GM13977 (cell line): ENCODE data around the gene SLC12A9.
"Not testable (repeated sequence)": the region's sequence is repeated elsewhere in the genome, so short reads cannot be mapped to it uniquely, and the experiment has no call there.

Experiments
- DNase-seq: peaks from one replicate; pipeline ENCODE4 v3.0.0; 2012; ENCODE audit warnings: low spot score
- in situ Hi-C: fragments of 300-500 bp; cut with MboI; formaldehyde crosslinking; loops from one replicate; pipeline ENCODE4 v1.12.0; 2022; ENCODE audit warnings: low sequenced_read_pairs, low pct_unique_long_range_greater_than_20kb, mixed read lengths, inconsistent platforms; ENCODE audit not compliant: unreplicated experiment
- TF ChIP-seq, protein P1 (sequence below): IDR thresholded peaks from 2 replicates; pipeline ENCODE4 v1.5.1; 2012; ENCODE audit warnings: mild to moderate bottlenecking, control low read depth; ENCODE audit not compliant: insufficient read depth; ENCODE audit errors: extremely low read depth, missing control alignments

SLC12A9 gene

DNA sequence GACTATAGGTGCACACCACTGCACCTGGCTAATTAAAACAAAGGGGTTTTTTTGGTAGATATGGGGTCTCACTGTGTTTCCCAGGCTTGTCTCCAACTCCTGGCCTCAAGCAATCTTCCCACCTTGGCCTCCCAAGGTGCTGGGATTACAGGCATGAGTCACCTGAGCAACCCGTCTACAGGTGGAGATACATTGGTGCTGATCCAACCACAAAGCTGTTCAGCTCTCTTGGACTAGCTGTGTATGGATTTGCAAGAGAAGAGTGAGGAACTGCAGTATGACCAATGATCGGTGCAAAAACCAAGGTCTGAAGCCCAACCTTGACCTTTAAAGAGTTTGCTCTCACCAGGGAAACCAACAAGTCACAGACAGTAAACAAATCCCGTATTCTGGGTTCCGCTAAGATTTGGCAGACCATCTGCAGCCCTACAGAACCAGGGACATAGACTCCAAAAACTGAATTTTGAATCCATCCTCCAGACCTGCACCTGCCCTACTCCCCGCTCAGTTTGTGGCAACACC lies 44.1 kb upstream of the SLC12A9 start:
- TF ChIP-seq, protein P1, sequence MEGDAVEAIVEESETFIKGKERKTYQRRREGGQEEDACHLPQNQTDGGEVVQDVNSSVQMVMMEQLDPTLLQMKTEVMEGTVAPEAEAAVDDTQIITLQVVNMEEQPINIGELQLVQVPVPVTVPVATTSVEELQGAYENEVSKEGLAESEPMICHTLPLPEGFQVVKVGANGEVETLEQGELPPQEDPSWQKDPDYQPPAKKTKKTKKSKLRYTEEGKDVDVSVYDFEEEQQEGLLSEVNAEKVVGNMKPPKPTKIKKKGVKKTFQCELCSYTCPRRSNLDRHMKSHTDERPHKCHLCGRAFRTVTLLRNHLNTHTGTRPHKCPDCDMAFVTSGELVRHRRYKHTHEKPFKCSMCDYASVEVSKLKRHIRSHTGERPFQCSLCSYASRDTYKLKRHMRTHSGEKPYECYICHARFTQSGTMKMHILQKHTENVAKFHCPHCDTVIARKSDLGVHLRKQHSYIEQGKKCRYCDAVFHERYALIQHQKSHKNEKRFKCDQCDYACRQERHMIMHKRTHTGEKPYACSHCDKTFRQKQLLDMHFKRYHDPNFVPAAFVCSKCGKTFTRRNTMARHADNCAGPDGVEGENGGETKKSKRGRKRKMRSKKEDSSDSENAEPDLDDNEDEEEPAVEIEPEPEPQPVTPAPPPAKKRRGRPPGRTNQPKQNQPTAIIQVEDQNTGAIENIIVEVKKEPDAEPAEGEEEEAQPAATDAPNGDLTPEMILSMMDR: no peak
- DNase-seq: no peak
- in situ Hi-C loops: no loop called here

DNA sequence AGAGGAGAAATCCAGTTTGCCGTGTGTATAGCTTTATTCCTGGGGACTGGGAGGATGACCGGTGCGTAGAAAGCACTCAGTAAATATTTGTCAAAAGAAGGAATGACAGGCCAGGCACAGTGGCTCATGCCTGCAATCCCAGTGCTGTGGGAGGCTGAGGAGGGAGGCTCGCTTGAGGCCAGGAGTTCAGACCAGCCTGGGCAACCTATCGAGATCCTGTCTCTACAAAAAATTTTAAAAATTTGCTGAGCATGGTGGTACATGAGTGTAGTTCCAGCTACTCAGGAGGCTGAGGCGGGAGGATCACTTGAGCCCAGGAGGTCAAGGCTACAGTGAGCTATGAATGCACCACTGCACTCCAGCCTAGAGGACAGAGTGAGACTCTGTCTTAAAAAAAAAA lies 41.0 kb upstream of the SLC12A9 start:
- in situ Hi-C loops: no loop called here
- TF ChIP-seq, protein P1: no peak
- DNase-seq: no peak

DNA sequence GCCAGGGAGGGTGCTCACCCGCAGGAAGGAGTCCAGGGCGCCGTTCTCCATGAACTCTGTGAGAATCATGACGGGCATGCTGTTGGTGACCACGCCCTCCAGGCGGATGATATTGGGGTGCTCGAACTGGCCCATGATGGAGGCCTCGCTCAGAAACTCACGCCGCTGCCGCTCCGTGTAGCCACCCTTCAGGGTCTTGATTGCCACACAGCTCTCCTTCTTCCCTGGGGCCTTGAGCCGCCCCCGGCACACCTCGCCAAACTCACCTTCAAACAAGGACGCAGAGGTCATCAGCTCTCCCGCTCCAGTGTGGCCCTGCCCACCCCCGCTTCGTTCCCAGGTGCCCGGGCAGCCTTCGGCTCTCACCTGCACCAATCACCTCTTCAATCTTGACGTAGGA lies 39.8 kb upstream of the SLC12A9 start:
- TF ChIP-seq, protein P1: no peak
- in situ Hi-C loops: no loop called here
- no peak for DNase-seq

DNA sequence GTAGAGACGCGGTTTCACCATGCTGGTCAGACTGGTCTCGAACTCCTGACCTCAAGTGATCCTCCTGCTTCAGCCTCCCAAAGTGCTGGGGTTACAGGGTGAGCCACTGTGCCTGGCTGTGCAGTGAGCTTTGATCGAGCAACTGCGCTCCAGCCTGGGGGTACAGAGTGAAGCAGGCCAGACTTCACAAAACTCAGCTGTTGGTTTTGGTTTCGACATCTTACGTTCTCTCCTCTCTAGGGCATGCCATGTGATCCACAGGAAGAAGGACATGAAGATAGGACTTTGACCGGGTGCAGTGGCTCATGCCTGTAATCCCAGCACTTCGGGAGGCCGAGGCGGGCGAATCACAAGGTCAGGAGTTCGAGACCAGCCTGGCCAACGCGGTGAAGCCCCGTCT lies 36.0 kb upstream of the SLC12A9 start:
- DNase-seq, in situ Hi-C loops: not testable (repeated sequence)

DNA sequence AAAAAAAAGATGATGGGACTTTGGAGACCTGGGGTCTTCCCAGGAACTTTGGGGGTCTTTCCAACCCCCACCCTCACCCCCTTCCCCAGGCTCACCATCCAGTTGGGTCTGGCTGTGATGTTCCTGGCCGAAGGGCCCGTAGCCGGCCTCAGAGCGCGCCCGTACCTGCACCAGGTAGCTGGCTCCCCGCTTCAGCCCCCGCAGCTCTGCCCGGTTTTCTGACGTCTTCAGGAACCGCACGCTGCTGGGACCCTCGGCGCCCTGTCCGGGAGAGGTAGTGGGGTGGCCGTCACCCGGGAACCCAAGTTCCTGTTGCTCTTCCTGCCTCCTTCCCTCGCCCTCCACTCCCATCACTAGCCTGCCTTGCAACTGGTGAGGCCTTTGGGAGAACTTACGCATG lies 35.4 kb upstream of the SLC12A9 start:
- TF ChIP-seq, protein P1: no peak
- in situ Hi-C loops: no loop called here
- DNase-seq: no peak

DNA sequence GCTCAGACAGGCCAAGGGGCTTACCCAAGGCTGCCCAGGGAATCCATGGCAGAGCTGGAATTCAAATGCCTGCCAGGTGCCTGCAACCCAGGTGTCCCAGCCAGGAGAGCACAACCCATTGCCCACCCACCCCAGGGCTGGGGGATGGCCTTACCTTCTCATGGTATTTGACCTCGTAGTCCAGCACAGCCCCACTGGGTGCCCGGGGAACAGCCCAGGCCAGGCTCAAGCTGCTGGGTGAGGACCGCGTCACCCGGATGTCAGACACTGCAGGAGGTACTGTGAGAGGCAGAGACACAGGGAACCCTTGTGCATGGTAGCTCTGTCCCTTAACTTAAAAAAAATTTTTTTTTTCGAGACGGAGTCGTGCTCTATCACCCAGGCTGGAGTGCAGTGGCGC lies 34.1 kb upstream of the SLC12A9 start:
- no peak for DNase-seq
- in situ Hi-C loops: no loop called here
- TF ChIP-seq, protein P1: no peak

DNA sequence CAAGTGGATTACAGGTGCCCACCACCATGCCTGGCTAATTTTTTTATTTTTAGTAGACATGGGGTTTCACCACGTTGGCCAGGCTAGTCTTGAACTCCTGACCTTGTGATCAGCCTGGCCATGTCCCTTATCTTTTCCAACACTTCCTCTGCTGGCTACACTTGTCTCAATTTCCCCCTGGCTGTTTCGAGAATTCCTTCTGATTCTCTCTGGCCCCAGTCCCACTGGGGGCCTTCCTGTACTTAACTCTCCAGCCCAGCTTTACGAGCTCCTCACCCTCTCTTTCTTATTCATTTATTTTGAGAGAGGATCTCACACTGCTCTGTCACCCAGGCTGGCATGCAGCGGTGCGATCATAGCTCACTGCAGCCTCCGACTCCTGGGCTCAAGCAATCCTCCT lies 33.7 kb upstream of the SLC12A9 start:
- in situ Hi-C loops: no loop called here
- DNase-seq: no peak
- TF ChIP-seq, protein P1: no peak
